Duodenal mucosa (tissue), 2 donors: ENCODE measurements around the gene ATP8A2.
A peak's percentile ranks its signal among the peaks of the same experiment; 100 is the strongest.

Source experiments
- H3K27ac ChIP-seq: one replicate; pipeline ENCODE4 v1.7.0; 2013; ENCODE audit warnings: low read depth, low read length
- H3K27me3 ChIP-seq, 2 donors: one replicate each; pipeline ENCODE4 v1.7.0; 2013; ENCODE audit warnings: low read length in 2 of 2, control low read depth in 1 of 2; ENCODE audit not compliant: insufficient read depth in 2 of 2, control insufficient read depth in 1 of 2
- H3K36me3 ChIP-seq, 2 donors: one replicate each; pipeline ENCODE4 v1.7.0; 2013; ENCODE audit warnings: low read length in 2 of 2, control low read depth in 1 of 2; ENCODE audit not compliant: insufficient read depth in 2 of 2, control insufficient read depth in 1 of 2
- H3K4me1 ChIP-seq, 2 donors: one replicate each; pipeline ENCODE4 v1.7.0; 2013; ENCODE audit warnings: low read length in 2 of 2, control low read depth in 1 of 2; ENCODE audit not compliant: insufficient read depth in 2 of 2, control insufficient read depth in 1 of 2
- H3K4me3 ChIP-seq, 2 donors: one replicate each; pipeline ENCODE4 v1.7.0; 2013; ENCODE audit warnings: low read length in 2 of 2, low read depth in 1 of 2
- H3K9ac ChIP-seq, 2 donors: one replicate each; pipeline ENCODE4 v1.7.0; 2013; ENCODE audit warnings: low read length in 2 of 2, low read depth in 1 of 2
- H3K9me3 ChIP-seq, 2 donors: one replicate each; pipeline ENCODE4 v1.7.0; 2013; ENCODE audit warnings: low read length in 2 of 2, control low read depth in 1 of 2; ENCODE audit not compliant: control insufficient read depth in 1 of 2

Gene ATP8A2

DNA sequence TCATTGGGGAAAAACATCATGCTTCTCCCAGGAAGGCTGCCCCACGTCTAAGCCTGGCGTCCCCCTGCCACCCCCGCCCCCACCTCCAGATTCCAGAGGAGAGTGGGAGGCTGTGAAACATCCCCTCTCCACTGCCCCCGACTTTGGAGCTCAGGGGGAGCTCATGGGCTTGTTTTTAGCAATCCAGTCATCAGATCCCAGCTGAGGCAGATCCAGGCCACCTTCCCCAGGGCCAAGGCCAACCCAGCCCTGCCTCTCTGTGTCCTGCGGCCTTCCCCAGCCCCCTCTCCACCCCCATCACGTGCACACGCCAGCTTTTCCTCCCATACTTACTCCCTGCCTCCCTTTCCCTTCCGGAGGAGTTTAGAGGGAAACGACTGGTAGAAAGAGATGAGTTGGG, 641.2 kb downstream of the ATP8A2 start:
- H3K9me3 ChIP-seq = no peaks in the 10 kb centered on the region
- H3K36me3 ChIP-seq = no peaks in the 10 kb centered on the region
- H3K27ac ChIP-seq = no peak overlapping the region
- no peaks in the 10 kb centered on the region for H3K4me1 ChIP-seq
- no peaks in the 10 kb centered on the region for H3K27me3 ChIP-seq
- H3K9ac ChIP-seq = no peak overlapping the region
- peak overlapping the region in 1 of 2 donors; percentile 16 for H3K4me3 ChIP-seq

DNA sequence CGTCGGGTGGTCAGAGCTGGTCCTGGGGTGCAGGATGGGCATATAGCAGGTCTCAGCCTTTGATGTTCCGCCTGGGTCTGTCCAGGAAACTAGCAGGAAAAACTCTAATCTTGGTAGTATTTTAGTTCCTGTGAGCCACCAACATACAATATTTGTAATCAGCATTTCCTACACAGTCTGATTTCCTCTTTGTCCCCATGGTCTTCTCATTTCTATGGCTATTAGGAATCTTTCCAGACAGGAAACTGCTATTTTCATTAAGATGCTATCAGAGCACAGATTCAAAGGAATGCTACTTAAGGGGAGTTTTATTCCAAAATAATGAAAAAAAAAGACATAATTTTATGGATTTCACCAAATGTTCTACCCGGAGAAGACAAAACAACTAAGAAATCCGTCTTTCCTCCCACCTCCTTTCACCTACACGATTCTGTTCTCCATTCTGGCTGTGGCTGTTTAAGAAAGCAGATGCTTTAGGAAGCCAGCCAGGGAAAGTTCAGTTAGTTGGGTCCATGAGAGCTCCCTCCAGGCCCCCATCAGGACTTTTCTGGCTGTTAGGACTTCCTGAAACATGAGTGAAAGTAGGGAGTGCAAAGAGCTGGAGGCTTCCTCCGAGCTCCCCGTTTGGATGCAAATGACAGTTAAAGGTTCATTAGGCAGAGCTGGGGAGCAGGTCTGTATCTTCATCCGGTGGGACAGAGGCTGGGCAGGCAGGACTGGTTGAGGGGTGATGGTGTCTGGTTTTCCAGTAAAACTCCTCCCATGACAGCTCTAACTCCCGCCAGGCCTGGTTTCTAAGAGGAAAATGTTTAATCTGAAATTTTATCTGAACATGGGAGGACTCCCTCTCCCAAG, 643.7 kb downstream of the ATP8A2 start:
- H3K27ac ChIP-seq = no peak overlapping the region
- no peaks in the 10 kb centered on the region for H3K36me3 ChIP-seq
- no peaks in the 10 kb centered on the region for H3K9me3 ChIP-seq
- H3K27me3 ChIP-seq = no peaks in the 10 kb centered on the region
- H3K4me3 ChIP-seq = no peak overlapping the region
- no peak overlapping the region for H3K9ac ChIP-seq
- no peaks in the 10 kb centered on the region for H3K4me1 ChIP-seq

DNA sequence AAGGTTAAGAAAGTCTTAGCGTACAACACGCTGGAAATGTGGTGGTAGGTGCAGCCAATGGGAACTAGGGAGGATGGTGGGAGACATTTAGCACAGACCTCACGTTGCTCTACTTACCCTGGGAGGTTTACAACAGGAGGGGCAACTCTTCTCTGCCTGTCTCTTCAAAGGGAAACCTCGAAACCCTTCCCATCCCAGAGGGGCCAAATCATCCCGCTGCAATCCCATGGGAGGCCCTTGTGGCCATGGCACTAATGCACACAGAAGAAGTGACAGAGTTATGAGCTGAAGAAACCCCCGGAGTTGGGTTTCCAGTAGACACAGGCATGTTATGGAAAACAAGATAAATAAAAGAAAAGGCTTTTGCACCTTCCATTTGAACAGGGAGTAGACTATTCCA, 644.4 kb downstream of the ATP8A2 start:
- H3K27me3 ChIP-seq = no peaks in the 10 kb centered on the region
- H3K4me1 ChIP-seq = no peaks in the 10 kb centered on the region
- no peaks in the 10 kb centered on the region for H3K36me3 ChIP-seq
- no peak overlapping the region for H3K27ac ChIP-seq
- no peak overlapping the region for H3K4me3 ChIP-seq
- no peaks in the 10 kb centered on the region for H3K9me3 ChIP-seq
- H3K9ac ChIP-seq = no peak overlapping the region

DNA sequence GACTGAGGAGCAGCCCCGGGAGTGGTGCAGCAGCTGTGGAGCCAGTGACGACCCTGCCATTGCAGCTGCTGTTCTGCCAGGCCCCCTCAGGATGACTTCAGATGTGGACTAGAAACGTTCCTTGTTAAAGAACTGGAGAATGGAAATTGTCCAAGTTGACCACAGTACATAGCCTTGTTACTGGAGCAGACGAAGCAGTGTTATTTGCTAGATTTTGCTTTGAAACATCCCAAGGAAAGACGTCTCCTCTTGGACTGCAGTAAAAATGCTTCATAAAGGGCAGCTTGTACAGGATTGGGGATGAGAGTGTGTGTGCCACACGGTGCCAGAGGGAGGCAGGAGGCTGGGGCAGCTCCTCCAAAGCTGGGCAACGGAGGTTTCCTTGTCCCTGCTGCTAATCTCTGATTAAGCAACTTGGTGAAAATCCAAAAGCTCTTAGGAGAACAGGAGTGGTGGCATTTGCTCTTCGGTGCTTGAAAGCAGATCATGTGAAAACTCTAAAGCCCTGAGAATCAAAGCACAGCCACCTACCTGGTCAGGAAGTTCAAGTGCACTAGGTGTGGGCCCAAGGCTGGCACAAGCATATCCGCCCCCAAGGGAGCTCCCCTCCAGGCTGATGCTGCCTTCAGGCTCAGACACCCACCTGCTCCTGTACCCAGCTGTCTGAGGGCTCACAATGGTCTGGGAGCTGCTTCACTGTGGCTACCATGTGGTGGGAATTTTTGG, 645.6 kb downstream of the ATP8A2 start:
- H3K4me3 ChIP-seq = no peak overlapping the region
- H3K9me3 ChIP-seq = no peaks in the 10 kb centered on the region
- no peaks in the 10 kb centered on the region for H3K36me3 ChIP-seq
- no peaks in the 10 kb centered on the region for H3K27me3 ChIP-seq
- no peak overlapping the region for H3K27ac ChIP-seq
- H3K4me1 ChIP-seq = no peaks in the 10 kb centered on the region
- no peak overlapping the region for H3K9ac ChIP-seq

DNA sequence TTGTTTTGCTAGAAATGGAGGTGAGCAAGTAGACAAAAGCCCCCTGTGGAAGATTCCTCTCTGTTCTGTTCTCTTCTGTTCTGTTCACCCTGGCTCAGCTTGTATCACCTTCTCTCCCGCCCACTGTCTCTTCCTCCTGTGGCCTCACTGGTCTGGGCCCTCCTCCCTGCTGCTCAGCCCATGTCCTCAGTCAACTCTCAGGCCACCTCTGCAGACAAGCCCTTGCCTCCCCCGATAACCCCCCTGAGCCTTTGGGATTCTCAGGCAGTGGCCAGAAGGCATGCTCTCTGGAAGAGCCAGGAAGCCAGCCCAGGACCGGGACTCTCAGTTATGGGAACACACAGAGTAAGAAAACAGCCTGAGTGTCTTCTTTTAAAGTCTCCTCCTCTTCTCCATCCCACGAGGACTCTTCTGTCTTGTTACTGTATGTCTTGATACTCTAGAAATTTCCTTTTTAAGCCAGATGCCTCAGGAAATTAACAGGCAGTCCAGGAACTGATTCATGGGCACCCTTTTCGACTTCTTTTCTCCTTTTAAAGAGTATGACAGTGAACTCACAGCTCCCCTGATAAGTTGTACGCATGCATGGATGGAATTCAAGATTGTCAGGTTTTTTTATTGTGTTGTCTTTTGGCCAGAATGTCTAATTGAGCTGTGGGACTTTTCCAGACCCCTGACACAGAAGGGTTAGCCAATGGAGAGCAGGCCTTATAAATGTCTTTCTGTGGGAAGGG, 646.3 kb downstream of the ATP8A2 start:
- Histone ChIP-seq H3K9ac (no peak overlapping the region), H3K36me3 (no peaks in the 10 kb centered on the region), H3K4me1 (no peaks in the 10 kb centered on the region), H3K27me3 (no peaks in the 10 kb centered on the region), H3K4me3 (no peak overlapping the region), H3K9me3 (no peaks in the 10 kb centered on the region), H3K27ac (no peak overlapping the region)

DNA sequence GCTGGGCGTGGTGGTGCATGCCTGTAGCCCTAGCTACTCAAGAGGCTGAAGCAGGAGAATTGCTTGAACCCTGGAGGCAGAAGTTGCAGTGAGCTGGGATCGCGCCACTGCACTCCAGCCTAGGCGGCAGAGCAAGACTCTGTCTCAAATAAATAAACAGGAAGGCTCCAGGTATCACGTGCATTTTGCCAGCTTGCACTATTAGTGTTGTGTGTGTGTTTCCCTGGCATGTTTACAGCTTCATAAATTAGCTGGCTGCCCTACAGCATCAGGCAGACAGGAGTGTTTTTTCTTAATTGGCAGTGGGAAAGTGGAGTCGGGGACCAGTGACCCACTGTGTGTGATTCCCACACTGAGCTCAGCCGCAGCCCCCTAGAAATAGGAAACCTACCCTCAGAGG, 647.5 kb downstream of the ATP8A2 start:
- H3K36me3 ChIP-seq = no peaks in the 10 kb centered on the region
- no peak overlapping the region for H3K9ac ChIP-seq
- no peak overlapping the region for H3K4me3 ChIP-seq
- H3K9me3 ChIP-seq = no peaks in the 10 kb centered on the region
- H3K27me3 ChIP-seq = no peaks in the 10 kb centered on the region
- H3K4me1 ChIP-seq = no peaks in the 10 kb centered on the region
- H3K27ac ChIP-seq = no peak overlapping the region

DNA sequence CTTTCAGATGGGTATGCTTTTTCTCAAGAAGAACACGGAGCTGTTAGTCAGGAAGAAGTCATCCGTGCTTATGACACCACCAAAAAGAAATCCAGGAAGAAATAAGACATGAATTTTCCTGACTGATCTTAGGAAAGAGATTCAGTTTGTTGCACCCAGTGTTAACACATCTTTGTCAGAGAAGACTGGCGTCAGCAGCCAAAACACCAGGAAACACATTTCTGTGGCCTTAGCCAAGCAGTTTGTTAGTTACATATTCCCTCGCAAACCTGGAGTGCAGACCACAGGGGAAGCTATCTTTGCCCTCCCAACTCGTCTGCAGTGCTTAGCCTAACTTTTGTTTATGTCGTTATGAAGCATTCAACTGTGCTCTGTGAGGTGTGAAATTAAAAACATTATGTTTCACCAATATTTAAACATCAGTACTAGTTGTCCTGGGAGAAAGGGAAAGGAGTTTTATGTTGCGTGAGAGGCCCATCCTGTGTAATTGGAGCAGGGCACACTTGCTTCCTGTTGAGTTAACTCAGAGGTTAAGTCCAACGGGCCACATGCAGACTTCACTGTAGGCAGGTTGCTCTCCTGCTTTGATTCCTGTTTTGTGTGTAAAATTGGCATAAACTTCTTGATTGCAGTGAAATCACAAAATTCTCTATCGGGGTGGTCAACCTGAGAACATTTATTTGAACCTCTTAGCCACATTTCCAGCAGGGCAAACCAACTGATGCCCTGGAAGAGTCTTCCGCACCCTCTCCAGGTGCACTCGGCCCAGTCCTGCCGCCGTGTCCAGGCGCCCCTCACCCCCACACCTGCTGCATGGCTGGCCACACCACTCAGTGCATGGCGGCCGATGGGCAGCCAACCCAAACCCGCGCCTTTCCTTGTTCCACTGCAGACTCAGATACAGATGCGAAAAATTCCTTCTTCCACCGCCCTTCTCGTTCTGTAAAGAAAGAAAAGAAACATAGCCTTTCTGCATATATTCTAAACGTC, 648.4 kb downstream of the ATP8A2 start:
- Histone ChIP-seq H3K36me3 (no peaks in the 10 kb centered on the region), H3K4me1 (no peaks in the 10 kb centered on the region), H3K27ac (no peak overlapping the region), H3K4me3 (no peak overlapping the region), H3K9me3 (no peaks in the 10 kb centered on the region), H3K27me3 (no peaks in the 10 kb centered on the region), H3K9ac (no peak overlapping the region)

DNA sequence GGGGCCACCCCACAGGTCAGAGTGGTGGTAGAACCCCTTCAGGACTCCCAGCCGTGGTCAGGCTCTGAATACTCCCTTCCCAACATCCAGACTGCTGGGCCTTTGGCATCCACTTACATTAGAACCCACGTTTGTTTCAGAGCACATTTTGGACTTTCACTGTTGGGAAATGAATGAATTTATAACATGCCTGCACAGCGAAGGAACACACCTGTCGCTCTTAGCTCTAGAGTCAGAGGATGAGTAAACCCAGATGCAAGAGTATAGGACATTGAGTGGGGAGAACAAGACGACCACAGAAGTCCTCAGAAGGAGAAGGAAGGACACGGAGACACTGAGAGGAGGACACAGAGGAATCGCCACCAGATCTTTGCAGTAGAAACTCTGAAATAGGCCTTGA, 649.1 kb downstream of the ATP8A2 start:
- H3K9me3 ChIP-seq = no peaks in the 10 kb centered on the region
- no peak overlapping the region for H3K27ac ChIP-seq
- no peaks in the 10 kb centered on the region for H3K4me1 ChIP-seq
- H3K27me3 ChIP-seq = no peaks in the 10 kb centered on the region
- no peaks in the 10 kb centered on the region for H3K36me3 ChIP-seq
- H3K4me3 ChIP-seq = no peak overlapping the region
- H3K9ac ChIP-seq = no peak overlapping the region

DNA sequence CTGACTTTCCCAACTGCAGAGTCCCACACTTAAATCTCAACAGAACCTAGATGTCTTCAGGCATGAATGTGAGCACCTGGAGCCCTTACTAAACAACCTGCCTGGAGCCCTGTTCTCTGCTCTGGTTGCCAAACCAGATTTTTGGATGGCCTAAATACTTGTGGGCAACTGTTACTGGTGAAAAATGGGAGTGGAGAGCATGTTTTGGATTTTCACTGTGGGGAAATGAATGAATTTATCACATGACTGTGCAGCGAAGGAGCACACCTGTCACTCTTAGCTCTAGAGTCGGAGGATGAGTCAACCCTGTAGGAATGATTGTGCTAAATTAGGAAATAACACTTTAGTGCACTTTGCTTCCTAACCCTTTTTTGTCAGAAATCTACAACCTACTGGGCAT, 649.7 kb downstream of the ATP8A2 start:
- H3K4me3 ChIP-seq = no peak overlapping the region
- no peaks in the 10 kb centered on the region for H3K9me3 ChIP-seq
- H3K4me1 ChIP-seq = no peaks in the 10 kb centered on the region
- no peak overlapping the region for H3K27ac ChIP-seq
- H3K9ac ChIP-seq = no peak overlapping the region
- H3K36me3 ChIP-seq = no peaks in the 10 kb centered on the region
- no peaks in the 10 kb centered on the region for H3K27me3 ChIP-seq
